NCI-H446 treated with DMSO at 0.1 percent for 48 hours (cell line): ENCODE data around the gene C5AR1.
"Not testable (repeated sequence)": the region's sequence is repeated elsewhere in the genome, so short reads cannot be mapped to it uniquely, and the experiment has no call there.

ENCODE experiments used
- DNase-seq: peaks from one replicate; lab custom pipeline; 2025; lab: John Stamatoyannopoulos, UW

The C5AR1 gene

GRCh38 chr19:47331931-47332547, 22.4 kb downstream of the C5AR1 start, which contains the start of gene C5AR2:
C5AR2 (plus strand) TSS chr19:47332175; CDS start chr19:47340800, 8,625 bp downstream.
- DNase-seq: peak; percentile 43

GRCh38 chr19:47336765-47337718, 27.4 kb downstream of the C5AR1 start:
- DNase-seq: not testable (repeated sequence)

- DNase-seq: no peak
These were observed 29.7 kb downstream of the C5AR1 start for GRCh38 chr19:47339196-47339880.

GRCh38 chr19:47340477-47341208, 31.0 kb downstream of the C5AR1 start:
- DNase-seq: no peak

GRCh38 chr19:47341734-47342133, 32.1 kb downstream of the C5AR1 start:
- no peak for DNase-seq

GRCh38 chr19:47343194-47343802, 33.6 kb downstream of the C5AR1 start:
- DNase-seq: no peak

- DNase-seq: no peak
These were observed 34.8 kb downstream of the C5AR1 start for GRCh38 chr19:47344425-47344824.

GRCh38 chr19:47346024-47346423, 36.4 kb downstream of the C5AR1 start:
- not testable (repeated sequence) for DNase-seq

- DNase-seq: peak; percentile 99
These were observed 39.4 kb downstream of the C5AR1 start, which contains the start of gene DHX34 for GRCh38 chr19:47348819-47349795. DHX34 (plus strand) TSS chr19:47349315; CDS start chr19:47353031, 3,716 bp downstream.

GRCh38 chr19:47350630-47351029, 41.0 kb downstream of the C5AR1 start:
- DNase-seq: no peak

GRCh38 chr19:47351548-47351947, 41.9 kb downstream of the C5AR1 start:
- peak; percentile 68 for DNase-seq

- no peak for DNase-seq
These were observed 42.4 kb downstream of the C5AR1 start for GRCh38 chr19:47352095-47352494.

- no peak for DNase-seq
These were observed 43.6 kb downstream of the C5AR1 start for GRCh38 chr19:47353307-47353712.

- DNase-seq: no peak
These were observed 47.2 kb downstream of the C5AR1 start for GRCh38 chr19:47356900-47357299.

GRCh38 chr19:47357788-47358680, 48.4 kb downstream of the C5AR1 start:
- no peak for DNase-seq

- DNase-seq: no peak
These were observed 49.3 kb downstream of the C5AR1 start for GRCh38 chr19:47358936-47359335.

GRCh38 chr19:47362321-47362720, 52.7 kb downstream of the C5AR1 start:
- DNase-seq: no peak

GRCh38 chr19:47363758-47364531, 54.3 kb downstream of the C5AR1 start:
- no peak for DNase-seq
